HCT116 (cell line): ENCODE measurements around the gene OCEL1. TPM values are rescaled to one million over a fixed set of nuclear protein-coding genes. Genes with fewer than 3 reads are reported as not detected.

Source experiments
- ATAC-seq: fragments of 200-7000 bp; cut with Tn5 transposase; 2 replicates; pipeline ENCODE4 v1.9.1; 2020; ENCODE audit warnings: mild to moderate bottlenecking, moderate library complexity
- BruUV-seq: library from RNA; stranded (reverse); fragments of 400-500 nt; replicated peaks from 2 replicates; lab custom pipeline; 2021; lab: Mats Ljungman, UMichigan
- CTCF ChIA-PET: fragments of 300-600 bp; sonication (Branson Sonifier 250); formaldehyde crosslinking; loops from one replicate; lab custom pipeline; 2021; ENCODE audit warnings: antibody characterized with exemption; lab: Charles Lee
- POLR2A ChIA-PET: fragments of 300-600, 350-600 bp; sonication (Branson Sonifier 250); formaldehyde crosslinking; loops from one replicate; lab custom pipeline; 2021; ENCODE audit warnings: antibody characterized with exemption; lab: Charles Lee
- RAD21 ChIA-PET, 2 experiments: fragments of 300-600 bp; sonication (Branson Sonifier 250); formaldehyde crosslinking; loops; one replicate each; lab custom pipeline; 2023; ENCODE audit warnings: low total read pairs in 2 of 2; ENCODE audit not compliant: uncharacterized antibody in 2 of 2, unreplicated experiment in 2 of 2, low non-redundant PET in 1 of 2; lab: Charles Lee
- DNase-seq: peaks from one replicate; pipeline ENCODE4 v3.0.0-alpha.2; 2010; ENCODE audit warnings: low read depth, low spot score
- H2AFZ ChIP-seq: fragments of 200-600 bp; shearing (Covaris generic), sonication (generic); 2 replicates; pipeline ENCODE4 v1.6.1; 2017; ENCODE audit warnings: low read depth, mixed run types, mixed read lengths, antibody characterized with exemption, low read length; ENCODE audit not compliant: poor library complexity, severe bottlenecking
- H3K27ac ChIP-seq: 2 replicates; pipeline ENCODE4 v1.5.1; 2012; ENCODE audit warnings: low read depth, low read length
- H3K27me3 ChIP-seq: fragments of 200-600 bp; sonication (generic); 2 replicates; pipeline ENCODE4 v1.6.1; 2016; ENCODE audit warnings: mixed run types, low read length, mixed read lengths; ENCODE audit not compliant: insufficient read depth
- H3K36me3 ChIP-seq, 2 experiments: fragments of 200-500 bp in 1 of 2; fragments of 200-600 bp in 1 of 2; sonication (Bioruptor generic) in 1 of 2; sonication (generic) in 1 of 2; 2 replicates each; pipeline versions ENCODE4 v1.5.1 to v1.6.1; 2014 to 2016; ENCODE audit warnings: low read length in 2 of 2, inconsistent platforms in 1 of 2, mixed read lengths in 1 of 2, mixed run types in 1 of 2; ENCODE audit not compliant: insufficient read depth in 2 of 2, control insufficient read depth in 1 of 2
- H3K4me1 ChIP-seq, 2 experiments: fragments of 200-600 bp in 1 of 2; sonication (generic) in 1 of 2; 2 replicates each; pipeline versions ENCODE4 v1.5.1 to v1.6.1; 2012 to 2017; ENCODE audit warnings: low read length in 2 of 2, inconsistent platforms in 1 of 2, mild to moderate bottlenecking in 1 of 2, mixed read lengths in 1 of 2, mixed run types in 1 of 2, moderate library complexity in 1 of 2; ENCODE audit not compliant: insufficient read depth in 2 of 2, control insufficient read depth in 1 of 2
- H3K4me2 ChIP-seq: fragments of 200-600 bp; sonication (generic); 2 replicates; pipeline ENCODE4 v1.6.1; 2017; ENCODE audit warnings: mixed run types, low read length, mixed read lengths
- H3K4me3 ChIP-seq, 2 experiments: fragments of 200-600 bp in 1 of 2; sonication (generic) in 1 of 2; replicated peaks in 1 of 2; 2 replicates each; pipeline ENCODE4 v1.5.1; 2011 to 2016; ENCODE audit warnings: low read length in 2 of 2, control low read depth in 1 of 2, low read depth in 1 of 2, mild to moderate bottlenecking in 1 of 2, mixed read lengths in 1 of 2, mixed run types in 1 of 2
- H3K79me2 ChIP-seq: fragments of 200-600 bp; sonication (generic); 2 replicates; pipeline ENCODE4 v1.6.1; 2017; ENCODE audit warnings: mild to moderate bottlenecking, mixed run types, low read length, moderate library complexity, mixed read lengths; ENCODE audit not compliant: insufficient read depth
- H3K9ac ChIP-seq: fragments of 200-600 bp; sonication (generic); 2 replicates; pipeline ENCODE4 v1.6.1; 2016; ENCODE audit warnings: low read length, mixed read lengths
- H3K9me2 ChIP-seq: fragments of 200-600 bp; sonication (generic), shearing (Covaris generic); 2 replicates; pipeline ENCODE4 v1.6.1; 2017; ENCODE audit warnings: mixed run types, mild to moderate bottlenecking, moderate library complexity; ENCODE audit not compliant: insufficient read depth
- H3K9me3 ChIP-seq, 2 experiments: fragments of 200-500 bp in 1 of 2; fragments of 200-600 bp in 1 of 2; sonication (Bioruptor generic) in 1 of 2; sonication (generic) in 1 of 2; 2 replicates each; pipeline ENCODE4 v1.6.1; 2014 to 2017; ENCODE audit warnings: low read length in 2 of 2, mixed read lengths in 2 of 2, inconsistent platforms in 1 of 2, low read depth in 1 of 2, mild to moderate bottlenecking in 1 of 2, mixed run types in 1 of 2, moderate library complexity in 1 of 2; ENCODE audit not compliant: control insufficient read depth in 1 of 2, insufficient read depth in 1 of 2
- H4K20me1 ChIP-seq: fragments of 200-600 bp; sonication (generic), shearing (Covaris generic); 2 replicates; pipeline ENCODE4 v1.6.1; 2017; ENCODE audit warnings: mixed run types, mild to moderate bottlenecking, moderate library complexity; ENCODE audit not compliant: insufficient read depth
- ATF3 ChIP-seq: IDR thresholded peaks from 2 replicates; pipeline ENCODE4 v1.6.1; 2012
- CBX3 ChIP-seq: IDR thresholded peaks from 2 replicates; pipeline ENCODE4 v1.6.1; 2012; ENCODE audit warnings: low read depth
- CEBPB ChIP-seq: IDR thresholded peaks from 2 replicates; pipeline ENCODE4 v1.6.1; 2012; ENCODE audit warnings: low read depth
- EGR1 ChIP-seq: IDR thresholded peaks from 2 replicates; pipeline ENCODE4 v1.6.1; 2012; ENCODE audit warnings: low read depth
- ELF1 ChIP-seq: IDR thresholded peaks from 2 replicates; pipeline ENCODE4 v1.6.1; 2012; ENCODE audit warnings: low read depth, borderline replicate concordance
- EZH2 ChIP-seq: fragments of 200-600 bp; sonication (generic); IDR thresholded peaks from 2 replicates; pipeline ENCODE4 v1.6.1; 2017; ENCODE audit warnings: antibody characterized with exemption, mixed run types
- EZH2phosphoT487 ChIP-seq: fragments of 200-600 bp; IDR thresholded peaks from 2 replicates; pipeline ENCODE4 v1.6.1; 2018; ENCODE audit warnings: antibody characterized with exemption, borderline replicate concordance
- POLR2A ChIP-seq: IDR thresholded peaks from 2 replicates; pipeline ENCODE4 v1.7.0; 2011; ENCODE audit warnings: borderline replicate concordance; ENCODE audit not compliant: insufficient read depth, insufficient read length; ENCODE audit errors: extremely low read depth
- POLR2AphosphoS5 ChIP-seq: IDR thresholded peaks from 2 replicates; pipeline ENCODE4 v1.6.1; 2011; ENCODE audit warnings: mild to moderate bottlenecking, low read depth, low read length, moderate library complexity
- RAD21 ChIP-seq: IDR thresholded peaks from 2 replicates; pipeline ENCODE4 v1.6.1; 2012; ENCODE audit warnings: low read depth, mild to moderate bottlenecking
- REST ChIP-seq: IDR thresholded peaks from 2 replicates; pipeline ENCODE4 v1.6.1; 2012; ENCODE audit warnings: low read depth
- SIN3A ChIP-seq: IDR thresholded peaks from 2 replicates; pipeline ENCODE4 v1.6.1; 2012; ENCODE audit warnings: low read depth
- SP1 ChIP-seq: IDR thresholded peaks from 2 replicates; pipeline ENCODE4 v1.6.1; 2012; ENCODE audit warnings: low read depth
- SRF ChIP-seq: IDR thresholded peaks from 2 replicates; pipeline ENCODE4 v1.6.1; 2012; ENCODE audit warnings: low read depth
- ZNF274 ChIP-seq: fragments of 200-500 bp; sonication (Bioruptor generic); IDR thresholded peaks from 2 replicates; pipeline ENCODE4 v1.6.1; 2014; ENCODE audit warnings: mild to moderate bottlenecking, low read depth, low read length, inconsistent platforms
- intact Hi-C: fragments of 100-400 bp; cut with micrococcal nuclease; formaldehyde crosslinking; loops from 2 replicates; pipeline ENCODE4 v1.10.0; 2022
- total RNA-seq: library from RNA; stranded (reverse); gene quantifications from one replicate; pipeline ENCODE4 v1.2.1, GENCODE V29; 2021; ENCODE audit not compliant: unreplicated experiment

OCEL1 gene
- total RNA-seq, 1 experiment from 2014 or later, result 39.8 TPM

GRCh38 chr19:17192751-17193150 is 33.3 kb upstream of the OCEL1 start (continued):
- TF ChIP-seq REST (no peak), CEBPB (no peak), ZNF274 (no peak), SIN3A (no peak), EZH2 (no peak), POLR2A (no peak), EGR1 (no peak)

- Histone ChIP-seq H3K9ac (no peak overlapping the region), H3K4me1 (no peaks in the 10 kb centered on the region), H4K20me1 (no peaks in the 10 kb centered on the region), H3K27me3 (no peaks in the 10 kb centered on the region), H3K79me2 (no peaks in the 10 kb centered on the region), H3K36me3 (peaks cover 12 to 16% of the 10 kb centered on the region in 2 experiments), H2AFZ (no peak overlapping the region), H3K4me3 (no peak overlapping the region), H3K4me2 (no peak overlapping the region), H3K9me2 (no peaks in the 10 kb centered on the region), H3K27ac (no peak overlapping the region), H3K9me3 (no peaks in the 10 kb centered on the region)
- intact Hi-C loops, result no loop called here
- no peak for TF ChIP-seq ZNF274
- no peak for TF ChIP-seq SP1
- TF ChIP-seq ATF3, result no peak
- no peak for TF ChIP-seq SRF
- no peak for TF ChIP-seq ELF1
- TF ChIP-seq POLR2A, result no peak
- TF ChIP-seq RAD21, result no peak
- TF ChIP-seq EZH2, result no peak
- TF ChIP-seq EZH2phosphoT487, result no peak
- no peak for TF ChIP-seq SIN3A
- TF ChIP-seq CEBPB, result no peak
- TF ChIP-seq CBX3, result no peak
- TF ChIP-seq POLR2AphosphoS5, result no peak
- ChIA-PET POLR2A (no interaction called here), CTCF (no interaction called here), RAD21 (no interaction called here)
- DNase-seq (no peak), ATAC-seq (no peak)
- no TSS peak for BruUV-seq
Observed at GRCh38 chr19:17194608-17195007, 31.4 kb upstream of the OCEL1 start.
